Measurements from ENCODE around the gene LCN15. TPM values are rescaled to one million over a fixed set of nuclear protein-coding genes. Genes with fewer than 3 reads are reported as not detected.

LCN15 gene
- total RNA-seq, 2 experiments from 2014 or later = not detected

DNA sequence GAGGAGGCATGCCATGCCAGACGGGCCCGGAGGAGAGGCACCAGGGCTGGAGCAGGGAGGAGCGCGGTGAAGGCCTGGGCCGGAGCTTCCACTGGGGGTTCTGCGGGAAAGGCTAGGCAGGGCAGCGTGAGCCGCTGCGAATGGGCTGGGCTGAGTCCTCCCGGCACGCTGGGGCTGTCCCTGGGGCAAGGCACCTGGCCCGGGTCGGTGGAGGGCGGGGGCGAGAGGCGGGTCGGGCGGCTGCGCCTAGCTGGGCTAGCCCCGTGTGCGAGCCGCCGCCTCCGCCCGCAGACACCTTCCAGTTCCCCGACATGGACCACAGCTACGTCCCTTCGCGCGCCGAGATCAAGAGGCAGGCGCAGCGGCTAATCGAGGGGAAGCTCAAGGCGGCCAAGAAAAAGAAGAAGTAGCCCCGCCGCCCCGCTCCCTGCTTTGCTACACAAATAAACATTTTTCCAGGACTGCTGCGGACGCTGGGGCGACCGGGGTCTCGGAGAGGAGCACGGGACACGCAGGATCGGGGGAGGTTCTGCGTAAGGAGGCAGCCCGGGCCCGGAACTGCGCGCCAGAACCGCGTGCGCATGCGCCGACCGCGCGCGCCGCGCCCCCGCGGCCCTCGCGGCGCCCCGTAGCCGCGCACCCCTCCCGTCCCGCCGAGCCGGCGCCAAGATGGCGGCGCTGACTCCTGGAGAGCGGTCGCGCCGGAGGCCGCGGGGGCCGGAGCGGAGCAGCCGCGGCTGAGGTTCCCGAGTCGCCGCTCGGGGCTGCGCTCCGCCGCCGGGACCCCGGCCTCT lies 43.2 kb upstream of the LCN15 start, which contains the start of gene RABL6:
Gene RABL6, plus strand, starts transcription at position 668 of the 794 bp plus-strand sequence. CDS start 249 bp downstream, outside the sequence.
- peaks cover 49% of the 10 kb centered on the region for H3K4me1 ChIP-seq (ENCODE audit: insufficient read depth, low read length)
- H3K27ac ChIP-seq (ENCODE audit: low read depth in 1 of 2, low read length in 2 of 2) = peak within 1 kb of the TSS; percentile 53 to 81
- no peaks in the 10 kb centered on the region for H3K9me3 Mint-ChIP-seq
- peaks cover 37% of the 10 kb centered on the region for H3K4me1 Mint-ChIP-seq (ENCODE audit: low read depth)
- intact Hi-C loops (cut with DNase I, micrococcal nuclease) = loop anchor here (1.0 to 10.0 kb wide), 6 partner anchors 33 to 403 kb away; partner anchors contain the start of genes PHPT1 (in 2 of the 2), SNAPC4 (in 1 of the 2) and TRAF2 (in 1 of the 2)
- H3K4me3 ChIP-seq (ENCODE audit: low read length) = peak within 1 kb of the TSS; percentile 68
- no peaks in the 10 kb centered on the region for H3K9me3 ChIP-seq (ENCODE audit: control insufficient read depth in 1 of 2, insufficient read depth in 1 of 2, low read length in 2 of 2)
- no peaks in the 10 kb centered on the region for H3K27me3 ChIP-seq (ENCODE audit: control insufficient read depth in 1 of 2, insufficient read depth in 2 of 2, low read length in 2 of 2)
- H3K4me3 Mint-ChIP-seq = peak within 1 kb of the TSS; percentile 90
- ChIA-PET POLR2A (interaction anchor here (0.7 to 3.9 kb wide), 12 partner anchors 9 to 288 kb away, joined by 3 to 30 read pairs (median 4); partner anchors contain the start of genes AJM1, MAN1B1, TMEM141 and TRAF2), CTCF (interaction anchor here (1.2 to 3.8 kb wide), 4 partner anchors 15 to 228 kb away, joined by 3 to 18 read pairs (median 4); partner anchors contain the start of genes AJM1 and TMEM141)
- TF ChIP-seq, protein P1, sequence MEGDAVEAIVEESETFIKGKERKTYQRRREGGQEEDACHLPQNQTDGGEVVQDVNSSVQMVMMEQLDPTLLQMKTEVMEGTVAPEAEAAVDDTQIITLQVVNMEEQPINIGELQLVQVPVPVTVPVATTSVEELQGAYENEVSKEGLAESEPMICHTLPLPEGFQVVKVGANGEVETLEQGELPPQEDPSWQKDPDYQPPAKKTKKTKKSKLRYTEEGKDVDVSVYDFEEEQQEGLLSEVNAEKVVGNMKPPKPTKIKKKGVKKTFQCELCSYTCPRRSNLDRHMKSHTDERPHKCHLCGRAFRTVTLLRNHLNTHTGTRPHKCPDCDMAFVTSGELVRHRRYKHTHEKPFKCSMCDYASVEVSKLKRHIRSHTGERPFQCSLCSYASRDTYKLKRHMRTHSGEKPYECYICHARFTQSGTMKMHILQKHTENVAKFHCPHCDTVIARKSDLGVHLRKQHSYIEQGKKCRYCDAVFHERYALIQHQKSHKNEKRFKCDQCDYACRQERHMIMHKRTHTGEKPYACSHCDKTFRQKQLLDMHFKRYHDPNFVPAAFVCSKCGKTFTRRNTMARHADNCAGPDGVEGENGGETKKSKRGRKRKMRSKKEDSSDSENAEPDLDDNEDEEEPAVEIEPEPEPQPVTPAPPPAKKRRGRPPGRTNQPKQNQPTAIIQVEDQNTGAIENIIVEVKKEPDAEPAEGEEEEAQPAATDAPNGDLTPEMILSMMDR (IDR thresholded peaks at IDR 0.05) = no peak
- peak within 1 kb of the TSS; percentile 81 for H3K27ac Mint-ChIP-seq
- H3K36me3 ChIP-seq (ENCODE audit: insufficient read depth, low read length) = peaks cover 10% of the 10 kb centered on the region
- ATAC-seq (ENCODE audit: poor library complexity) (peak; percentile 88), DNase-seq (peak; percentile 60 to 94 (median 78))
- no peaks in the 10 kb centered on the region for H3K27me3 Mint-ChIP-seq
- peaks cover 15% of the 10 kb centered on the region for H3K36me3 Mint-ChIP-seq (ENCODE audit: low read depth)

DNA sequence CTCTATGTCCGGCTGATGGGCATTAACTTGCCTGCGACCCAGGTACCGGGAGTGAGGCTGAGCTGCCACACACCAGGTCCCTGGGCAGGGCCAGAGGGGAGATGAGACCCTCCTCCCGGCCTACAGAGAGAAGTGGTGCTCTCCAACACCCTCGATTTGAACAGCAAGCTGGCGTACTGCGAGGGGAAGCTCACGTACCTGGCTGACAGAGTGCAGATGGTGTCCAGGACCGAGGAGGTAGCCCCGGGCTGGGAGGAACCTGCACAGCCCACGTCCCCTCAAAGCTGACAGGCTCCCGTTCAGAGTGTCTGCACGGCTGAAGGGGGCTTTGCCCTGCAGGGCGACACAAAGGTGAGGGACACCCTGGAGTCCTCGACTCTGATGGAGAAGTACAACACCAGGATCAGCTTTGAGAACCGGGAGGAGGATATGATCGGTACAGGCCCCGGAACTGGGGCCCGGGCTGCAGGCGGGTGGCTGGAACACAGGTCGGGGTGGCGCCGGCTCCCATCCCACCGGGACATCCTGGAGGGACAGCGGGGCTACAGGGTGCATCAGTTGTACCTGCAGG lies 42.4 kb upstream of the LCN15 start:
- intact Hi-C loops (cut with DNase I, micrococcal nuclease) = loop anchor here (1.0 to 10.0 kb wide), 5 partner anchors 41 to 402 kb away; partner anchors contain the start of genes PHPT1 (in 2 of the 2), SNAPC4 (in 1 of the 2) and TRAF2 (in 1 of the 2)
- ChIA-PET CTCF (interaction anchor here (1.2 to 3.8 kb wide), 4 partner anchors 15 to 229 kb away, joined by 3 to 18 read pairs (median 4); partner anchors contain the start of genes AJM1 and TMEM141), POLR2A (interaction anchor here (0.7 to 3.9 kb wide), 11 partner anchors 8 to 289 kb away, joined by 3 to 30 read pairs (median 5); partner anchors contain the start of genes AJM1, MAN1B1, TMEM141 and TRAF2)
- Mint-ChIP-seq H3K27ac (peak overlapping the region; percentile 81), H3K27me3 (no peaks in the 10 kb centered on the region), H3K36me3 (ENCODE audit: low read depth) (peaks cover 15% of the 10 kb centered on the region), H3K4me3 (peak overlapping the region; percentile 90), H3K4me1 (ENCODE audit: low read depth) (peaks cover 41% of the 10 kb centered on the region), H3K9me3 (no peaks in the 10 kb centered on the region)
- no peak for ATAC-seq (ENCODE audit: poor library complexity)
- peak in 1 of 14 experiments; percentile 36 for DNase-seq
- Histone ChIP-seq H3K9me3 (ENCODE audit: control insufficient read depth in 1 of 2, insufficient read depth in 1 of 2, low read length in 2 of 2) (no peaks in the 10 kb centered on the region), H3K36me3 (ENCODE audit: insufficient read depth, low read length) (peaks cover 10% of the 10 kb centered on the region), H3K4me3 (ENCODE audit: low read length) (peak overlapping the region; percentile 68), H3K27me3 (ENCODE audit: control insufficient read depth in 1 of 2, insufficient read depth in 2 of 2, low read length in 2 of 2) (peaks cover 0 to 3% of the 10 kb centered on the region in 2 experiments), H3K27ac (ENCODE audit: low read depth in 1 of 2, low read length in 2 of 2) (peak overlapping the region; percentile 44 to 81), H3K4me1 (ENCODE audit: insufficient read depth, low read length) (peaks cover 47% of the 10 kb centered on the region)
- TF ChIP-seq, protein P1 (IDR thresholded peaks at IDR 0.05) = no peak

DNA sequence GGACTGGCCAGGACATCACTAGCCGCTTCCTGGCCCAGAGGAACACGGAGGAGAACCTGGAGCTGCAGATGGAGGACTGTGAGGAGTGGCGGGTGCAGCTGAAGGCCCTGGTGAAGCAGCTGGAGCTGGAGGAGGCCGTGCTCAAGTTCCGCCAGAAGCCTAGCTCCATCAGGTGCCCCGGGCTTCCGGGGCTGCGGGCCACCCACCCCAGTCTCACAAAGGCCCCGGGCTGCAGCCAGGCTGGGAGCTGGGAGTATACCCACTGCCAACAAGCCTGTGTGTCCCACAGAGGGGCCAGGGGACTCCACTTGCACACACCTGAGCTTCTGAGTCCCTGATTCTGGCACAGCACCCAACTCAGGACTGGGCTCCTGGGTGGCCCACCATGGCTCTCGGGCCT lies 41.7 kb upstream of the LCN15 start:
- Histone ChIP-seq H3K9me3 (ENCODE audit: control insufficient read depth in 1 of 2, insufficient read depth in 1 of 2, low read length in 2 of 2) (no peaks in the 10 kb centered on the region), H3K36me3 (ENCODE audit: insufficient read depth, low read length) (peaks cover 10% of the 10 kb centered on the region), H3K4me1 (ENCODE audit: insufficient read depth, low read length) (peaks cover 45% of the 10 kb centered on the region), H3K27ac (ENCODE audit: low read depth in 1 of 2, low read length in 2 of 2) (no peak overlapping the region), H3K27me3 (ENCODE audit: control insufficient read depth in 1 of 2, insufficient read depth in 2 of 2, low read length in 2 of 2) (peaks cover 0 to 3% of the 10 kb centered on the region in 2 experiments), H3K4me3 (ENCODE audit: low read length) (no peak overlapping the region)
- peak overlapping the region; percentile 35 for H3K27ac Mint-ChIP-seq
- peaks cover 44% of the 10 kb centered on the region for H3K4me1 Mint-ChIP-seq (ENCODE audit: low read depth)
- H3K9me3 Mint-ChIP-seq = no peaks in the 10 kb centered on the region
- peak in 1 of 14 experiments; percentile 28 for DNase-seq
- POLR2A ChIA-PET = interaction anchor here (1.4 to 3.9 kb wide), 3 partner anchors 14 to 223 kb away, joined by 4 to 30 read pairs (median 5); partner anchors contain the start of gene TMEM141
- CTCF ChIA-PET = interaction anchor here (1.2 to 3.8 kb wide), 2 partner anchors 36 to 229 kb away, joined by 3 to 18 read pairs; partner anchors contain the start of gene AJM1
- TF ChIP-seq, protein P1 (IDR thresholded peaks at IDR 0.05) = no peak
- no peak for ATAC-seq (ENCODE audit: poor library complexity)
- peaks cover 14% of the 10 kb centered on the region for H3K36me3 Mint-ChIP-seq (ENCODE audit: low read depth)
- peak overlapping the region; percentile 90 for H3K4me3 Mint-ChIP-seq
- no peaks in the 10 kb centered on the region for H3K27me3 Mint-ChIP-seq
- intact Hi-C loops (cut with DNase I, micrococcal nuclease) = loop anchor here (5.0 to 10.0 kb wide), 4 partner anchors 41 to 401 kb away; partner anchors contain the start of genes PHPT1 (in 1 of the 2), SNAPC4 (in 1 of the 2) and TRAF2 (in 1 of the 2)
